ENCODE results near the gene MRPL30.

DNA sequence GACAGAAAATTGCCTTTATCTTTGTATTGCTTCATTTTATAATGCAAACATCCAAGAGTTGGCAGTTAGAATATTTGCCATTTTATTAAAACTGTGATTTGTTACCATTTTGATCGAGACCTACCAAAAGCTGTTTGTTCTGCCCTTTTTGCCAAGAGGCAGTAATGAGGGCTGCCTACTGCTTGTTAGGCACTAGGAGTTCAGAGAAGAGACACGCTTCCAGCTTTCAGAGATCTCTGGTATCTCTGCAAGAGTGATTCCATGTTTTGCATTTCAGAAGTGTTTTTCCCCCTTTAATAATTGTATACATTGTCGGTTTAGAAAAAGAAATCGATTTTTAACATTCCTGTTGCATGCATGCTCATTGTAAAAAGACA is 628 bp downstream of the MRPL30 start:
- TF ChIP-seq, protein P1, sequence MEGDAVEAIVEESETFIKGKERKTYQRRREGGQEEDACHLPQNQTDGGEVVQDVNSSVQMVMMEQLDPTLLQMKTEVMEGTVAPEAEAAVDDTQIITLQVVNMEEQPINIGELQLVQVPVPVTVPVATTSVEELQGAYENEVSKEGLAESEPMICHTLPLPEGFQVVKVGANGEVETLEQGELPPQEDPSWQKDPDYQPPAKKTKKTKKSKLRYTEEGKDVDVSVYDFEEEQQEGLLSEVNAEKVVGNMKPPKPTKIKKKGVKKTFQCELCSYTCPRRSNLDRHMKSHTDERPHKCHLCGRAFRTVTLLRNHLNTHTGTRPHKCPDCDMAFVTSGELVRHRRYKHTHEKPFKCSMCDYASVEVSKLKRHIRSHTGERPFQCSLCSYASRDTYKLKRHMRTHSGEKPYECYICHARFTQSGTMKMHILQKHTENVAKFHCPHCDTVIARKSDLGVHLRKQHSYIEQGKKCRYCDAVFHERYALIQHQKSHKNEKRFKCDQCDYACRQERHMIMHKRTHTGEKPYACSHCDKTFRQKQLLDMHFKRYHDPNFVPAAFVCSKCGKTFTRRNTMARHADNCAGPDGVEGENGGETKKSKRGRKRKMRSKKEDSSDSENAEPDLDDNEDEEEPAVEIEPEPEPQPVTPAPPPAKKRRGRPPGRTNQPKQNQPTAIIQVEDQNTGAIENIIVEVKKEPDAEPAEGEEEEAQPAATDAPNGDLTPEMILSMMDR (IDR thresholded peaks at IDR 0.05): no peak
- TF ChIP-seq, protein P2, sequence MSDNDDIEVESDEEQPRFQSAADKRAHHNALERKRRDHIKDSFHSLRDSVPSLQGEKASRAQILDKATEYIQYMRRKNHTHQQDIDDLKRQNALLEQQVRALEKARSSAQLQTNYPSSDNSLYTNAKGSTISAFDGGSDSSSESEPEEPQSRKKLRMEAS (CRISPR knock-in tag; IDR thresholded peaks at IDR 0.05): no peak
- TF ChIP-seq ZNF317 (CRISPR knock-in tag; IDR thresholded peaks at IDR 0.05; ENCODE audit: borderline replicate concordance, low read depth) (no peak), GABPB1 (CRISPR knock-in tag; IDR thresholded peaks at IDR 0.05) (no peak), ZNF416 (CRISPR knock-in tag; IDR thresholded peaks at IDR 0.05) (no peak), SP1 (CRISPR knock-in tag; conservative IDR thresholded peaks at IDR 0.05) (no peak), CBFB (CRISPR knock-in tag; IDR thresholded peaks at IDR 0.05; ENCODE audit: low read depth) (no peak), KAT7 (CRISPR knock-in tag; IDR thresholded peaks at IDR 0.05; ENCODE audit: borderline replicate concordance) (no peak), NR3C1 (CRISPR knock-in tag; conservative IDR thresholded peaks at IDR 0.05; ENCODE audit: low read depth) (no peak), ZBTB21 (CRISPR knock-in tag; IDR thresholded peaks at IDR 0.05; ENCODE audit: borderline replicate concordance) (no peak)
- TF ChIP-seq, protein P3, sequence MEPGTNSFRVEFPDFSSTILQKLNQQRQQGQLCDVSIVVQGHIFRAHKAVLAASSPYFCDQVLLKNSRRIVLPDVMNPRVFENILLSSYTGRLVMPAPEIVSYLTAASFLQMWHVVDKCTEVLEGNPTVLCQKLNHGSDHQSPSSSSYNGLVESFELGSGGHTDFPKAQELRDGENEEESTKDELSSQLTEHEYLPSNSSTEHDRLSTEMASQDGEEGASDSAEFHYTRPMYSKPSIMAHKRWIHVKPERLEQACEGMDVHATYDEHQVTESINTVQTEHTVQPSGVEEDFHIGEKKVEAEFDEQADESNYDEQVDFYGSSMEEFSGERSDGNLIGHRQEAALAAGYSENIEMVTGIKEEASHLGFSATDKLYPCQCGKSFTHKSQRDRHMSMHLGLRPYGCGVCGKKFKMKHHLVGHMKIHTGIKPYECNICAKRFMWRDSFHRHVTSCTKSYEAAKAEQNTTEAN (CRISPR knock-in tag; IDR thresholded peaks at IDR 0.05): no peak
- TF ChIP-seq, protein P4, sequence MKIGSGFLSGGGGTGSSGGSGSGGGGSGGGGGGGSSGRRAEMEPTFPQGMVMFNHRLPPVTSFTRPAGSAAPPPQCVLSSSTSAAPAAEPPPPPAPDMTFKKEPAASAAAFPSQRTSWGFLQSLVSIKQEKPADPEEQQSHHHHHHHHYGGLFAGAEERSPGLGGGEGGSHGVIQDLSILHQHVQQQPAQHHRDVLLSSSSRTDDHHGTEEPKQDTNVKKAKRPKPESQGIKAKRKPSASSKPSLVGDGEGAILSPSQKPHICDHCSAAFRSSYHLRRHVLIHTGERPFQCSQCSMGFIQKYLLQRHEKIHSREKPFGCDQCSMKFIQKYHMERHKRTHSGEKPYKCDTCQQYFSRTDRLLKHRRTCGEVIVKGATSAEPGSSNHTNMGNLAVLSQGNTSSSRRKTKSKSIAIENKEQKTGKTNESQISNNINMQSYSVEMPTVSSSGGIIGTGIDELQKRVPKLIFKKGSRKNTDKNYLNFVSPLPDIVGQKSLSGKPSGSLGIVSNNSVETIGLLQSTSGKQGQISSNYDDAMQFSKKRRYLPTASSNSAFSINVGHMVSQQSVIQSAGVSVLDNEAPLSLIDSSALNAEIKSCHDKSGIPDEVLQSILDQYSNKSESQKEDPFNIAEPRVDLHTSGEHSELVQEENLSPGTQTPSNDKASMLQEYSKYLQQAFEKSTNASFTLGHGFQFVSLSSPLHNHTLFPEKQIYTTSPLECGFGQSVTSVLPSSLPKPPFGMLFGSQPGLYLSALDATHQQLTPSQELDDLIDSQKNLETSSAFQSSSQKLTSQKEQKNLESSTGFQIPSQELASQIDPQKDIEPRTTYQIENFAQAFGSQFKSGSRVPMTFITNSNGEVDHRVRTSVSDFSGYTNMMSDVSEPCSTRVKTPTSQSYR (CRISPR knock-in tag; IDR thresholded peaks at IDR 0.05): no peak
- TF ChIP-seq, protein P5, sequence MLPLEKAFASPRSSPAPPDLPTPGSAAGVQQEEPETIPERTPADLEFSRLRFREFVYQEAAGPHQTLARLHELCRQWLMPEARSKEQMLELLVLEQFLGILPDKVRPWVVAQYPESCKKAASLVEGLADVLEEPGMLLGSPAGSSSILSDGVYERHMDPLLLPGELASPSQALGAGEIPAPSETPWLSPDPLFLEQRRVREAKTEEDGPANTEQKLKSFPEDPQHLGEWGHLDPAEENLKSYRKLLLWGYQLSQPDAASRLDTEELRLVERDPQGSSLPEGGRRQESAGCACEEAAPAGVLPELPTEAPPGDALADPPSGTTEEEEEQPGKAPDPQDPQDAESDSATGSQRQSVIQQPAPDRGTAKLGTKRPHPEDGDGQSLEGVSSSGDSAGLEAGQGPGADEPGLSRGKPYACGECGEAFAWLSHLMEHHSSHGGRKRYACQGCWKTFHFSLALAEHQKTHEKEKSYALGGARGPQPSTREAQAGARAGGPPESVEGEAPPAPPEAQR (CRISPR knock-in tag; IDR thresholded peaks at IDR 0.05): no peak
- TF ChIP-seq, protein P6, sequence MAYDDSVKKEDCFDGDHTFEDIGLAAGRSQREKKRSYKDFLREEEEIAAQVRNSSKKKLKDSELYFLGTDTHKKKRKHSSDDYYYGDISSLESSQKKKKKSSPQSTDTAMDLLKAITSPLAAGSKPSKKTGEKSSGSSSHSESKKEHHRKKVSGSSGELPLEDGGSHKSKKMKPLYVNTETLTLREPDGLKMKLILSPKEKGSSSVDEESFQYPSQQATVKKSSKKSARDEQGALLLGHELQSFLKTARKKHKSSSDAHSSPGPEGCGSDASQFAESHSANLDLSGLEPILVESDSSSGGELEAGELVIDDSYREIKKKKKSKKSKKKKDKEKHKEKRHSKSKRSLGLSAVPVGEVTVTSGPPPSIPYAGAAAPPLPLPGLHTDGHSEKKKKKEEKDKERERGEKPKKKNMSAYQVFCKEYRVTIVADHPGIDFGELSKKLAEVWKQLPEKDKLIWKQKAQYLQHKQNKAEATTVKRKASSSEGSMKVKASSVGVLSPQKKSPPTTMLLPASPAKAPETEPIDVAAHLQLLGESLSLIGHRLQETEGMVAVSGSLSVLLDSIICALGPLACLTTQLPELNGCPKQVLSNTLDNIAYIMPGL (CRISPR knock-in tag; IDR thresholded peaks at IDR 0.05): no peak
